H1 (cell line): ENCODE measurements around the gene LCNL1. TPM values are rescaled to one million over a fixed set of nuclear protein-coding genes. Genes with fewer than 3 reads are reported as not detected.

Source experiments
- CTCF ChIA-PET: fragments of 300-600 bp; sonication (Branson Sonifier 250); formaldehyde crosslinking; loops from one replicate; lab custom pipeline; 2021; ENCODE audit not compliant: partially characterized antibody; lab: Charles Lee
- POLR2A ChIA-PET: fragments of 300-600 bp; sonication (Branson Sonifier 250); formaldehyde crosslinking; loops from one replicate; lab custom pipeline; 2021; ENCODE audit warnings: inconsistent platforms; ENCODE audit not compliant: partially characterized antibody; lab: Charles Lee
- DNase-seq, 2 experiments: peaks; one replicate each; pipeline versions ENCODE4 v3.0.0 to v3.0.0-alpha.2; 2010 to 2022; ENCODE audit warnings: low spot score in 2 of 2, low read depth in 1 of 2, mixed read lengths in 1 of 2
- FAIRE-seq: peaks from 2 replicates; lab custom pipeline; 2011; peaks lifted over from hg19 to GRCh38; lab: Jason Lieb, UNC
- H2AFZ ChIP-seq: 2 replicates; pipeline ENCODE4 v1.8.1; 2012; ENCODE audit warnings: low read length, inconsistent platforms
- H2AK5ac ChIP-seq: 2 replicates; pipeline ENCODE4 v1.6.1; 2013; ENCODE audit warnings: low read depth, low read length
- H2BK120ac ChIP-seq: replicated peaks from 2 replicates; pipeline ENCODE3; 2013; ENCODE audit warnings: low read depth, low read length, inconsistent platforms
- H2BK12ac ChIP-seq: 2 replicates; pipeline ENCODE4 v1.6.1; 2013; ENCODE audit warnings: low read depth, low read length
- H2BK15ac ChIP-seq: 2 replicates; pipeline ENCODE4 v1.6.1; 2013; ENCODE audit warnings: low read length
- H2BK20ac ChIP-seq: 2 replicates; pipeline ENCODE4 v1.6.1; 2013; ENCODE audit warnings: low read length
- H2BK5ac ChIP-seq: 2 replicates; pipeline ENCODE4 v1.6.1; 2013; ENCODE audit warnings: low read depth, low read length
- H3K14ac ChIP-seq: 2 replicates; pipeline ENCODE4 v1.6.1; 2013; ENCODE audit warnings: inconsistent platforms; ENCODE audit not compliant: insufficient read length
- H3K18ac ChIP-seq: 2 replicates; pipeline ENCODE4 v1.6.1; 2013; ENCODE audit warnings: low read length; ENCODE audit errors: extremely low read depth
- H3K23ac ChIP-seq: 2 replicates; pipeline ENCODE4 v1.6.1; 2013; ENCODE audit warnings: inconsistent platforms; ENCODE audit not compliant: insufficient read length
- H3K23me2 ChIP-seq: 2 replicates; pipeline ENCODE4 v1.6.1; 2013; ENCODE audit warnings: low read depth, low read length
- H3K27ac ChIP-seq: 2 replicates; pipeline ENCODE4 v1.6.1; 2011; ENCODE audit warnings: low read depth, low read length, inconsistent platforms
- H3K27me3 ChIP-seq, 4 experiments: replicated peaks in 1 of 4; 1 replicate in 1 of 4; 2 replicates in 3 of 4; pipeline versions ENCODE4 v1.6.1 to v1.8.1; 2011 to 2013; ENCODE audit warnings: low read length in 3 of 4, mild to moderate bottlenecking in 3 of 4, inconsistent platforms in 2 of 4, mixed read lengths in 2 of 4, moderate library complexity in 1 of 4; ENCODE audit not compliant: control insufficient read depth in 3 of 4, insufficient read depth in 3 of 4; ENCODE audit errors: extremely low read depth in 1 of 4
- H3K36me3 ChIP-seq, 4 experiments: 2 replicates each; pipeline versions ENCODE4 v1.6.1 to v1.8.1; 2011 to 2013; ENCODE audit warnings: mild to moderate bottlenecking in 4 of 4, low read length in 3 of 4, moderate library complexity in 2 of 4, control low read depth in 1 of 4, inconsistent platforms in 1 of 4; ENCODE audit not compliant: insufficient read depth in 4 of 4, control insufficient read depth in 2 of 4
- H3K4ac ChIP-seq: replicated peaks from 2 replicates; pipeline ENCODE3; 2013; ENCODE audit warnings: low read length, low read depth, mixed read lengths, inconsistent platforms; ENCODE audit not compliant: insufficient read length
- H3K4me1 ChIP-seq, 4 experiments: replicated peaks in 1 of 4; 1 replicate in 1 of 4; 2 replicates in 3 of 4; pipeline versions ENCODE4 v1.6.1 to v1.8.1; 2011 to 2013; ENCODE audit warnings: low read length in 3 of 4, inconsistent platforms in 2 of 4, mixed read lengths in 1 of 4; ENCODE audit not compliant: insufficient read depth in 4 of 4, control insufficient read depth in 3 of 4
- H3K4me2 ChIP-seq, 2 experiments: 2 replicates each; pipeline versions ENCODE4 v1.6.1 to v1.8.1; 2011 to 2013; ENCODE audit warnings: low read depth in 2 of 2, low read length in 2 of 2, control low read depth in 1 of 2, inconsistent platforms in 1 of 2, mild to moderate bottlenecking in 1 of 2; ENCODE audit not compliant: insufficient read depth in 1 of 2
- H3K4me3 ChIP-seq, 4 experiments: fragments of 200-600, 300-600 bp in 1 of 4; sonication (generic), shearing (Covaris generic), sonication (Bioruptor Twin) in 1 of 4; 2 replicates each; pipeline versions ENCODE4 v1.5.1 to v1.8.1; 2011 to 2016; ENCODE audit warnings: low read length in 4 of 4, low read depth in 3 of 4, control low read depth in 2 of 4, inconsistent platforms in 2 of 4, mild to moderate bottlenecking in 2 of 4, mixed read lengths in 1 of 4, moderate library complexity in 1 of 4; ENCODE audit not compliant: insufficient read depth in 2 of 4; ENCODE audit errors: extremely low read depth in 1 of 4
- H3K56ac ChIP-seq: replicated peaks from 2 replicates; pipeline ENCODE3; 2013; ENCODE audit warnings: low read depth, mild to moderate bottlenecking, mixed read lengths, low read length, inconsistent platforms; ENCODE audit not compliant: insufficient read length
- H3K79me1 ChIP-seq: 2 replicates; pipeline ENCODE4 v1.6.1; 2013; ENCODE audit warnings: low read depth, low read length, control low read depth
- H3K79me2 ChIP-seq, 2 experiments: 2 replicates each; pipeline versions ENCODE4 v1.6.1 to v1.8.1; 2012 to 2013; ENCODE audit warnings: low read length in 2 of 2, mild to moderate bottlenecking in 2 of 2, inconsistent platforms in 1 of 2; ENCODE audit not compliant: insufficient read depth in 2 of 2, control insufficient read depth in 1 of 2
- H3K9ac ChIP-seq, 4 experiments: replicated peaks in 1 of 4; 1 replicate in 1 of 4; 2 replicates in 3 of 4; pipeline versions ENCODE4 v1.6.1 to v1.8.1; 2011 to 2013; ENCODE audit warnings: low read depth in 3 of 4, low read length in 3 of 4, control low read depth in 2 of 4, mild to moderate bottlenecking in 2 of 4, moderate library complexity in 2 of 4, inconsistent platforms in 1 of 4; ENCODE audit errors: extremely low read depth in 1 of 4
- H3K9me3 ChIP-seq, 2 experiments: 2 replicates each; pipeline versions ENCODE4 v1.6.1 to v1.8.1; 2012 to 2013; ENCODE audit warnings: mild to moderate bottlenecking in 2 of 2, moderate library complexity in 2 of 2, control low read depth in 1 of 2, inconsistent platforms in 1 of 2, low read depth in 1 of 2, low read length in 1 of 2, mixed read lengths in 1 of 2; ENCODE audit not compliant: insufficient read depth in 2 of 2
- H4K20me1 ChIP-seq, 2 experiments: replicated peaks in 1 of 2; 2 replicates each; pipeline versions ENCODE3 to v1.8.1; 2011 to 2013; ENCODE audit warnings: inconsistent platforms in 2 of 2, low read length in 2 of 2, mild to moderate bottlenecking in 1 of 2; ENCODE audit not compliant: insufficient read depth in 2 of 2, control insufficient read depth in 1 of 2
- H4K5ac ChIP-seq: 2 replicates; pipeline ENCODE4 v1.6.1; 2013; ENCODE audit warnings: low read length, low read depth, mixed read lengths, inconsistent platforms; ENCODE audit not compliant: insufficient read length
- H4K8ac ChIP-seq: 2 replicates; pipeline ENCODE4 v1.8.0; 2013; ENCODE audit warnings: mild to moderate bottlenecking, moderate library complexity, low read length, inconsistent platforms; ENCODE audit not compliant: insufficient read depth; ENCODE audit errors: extremely low read depth
- H4K91ac ChIP-seq: replicated peaks from 2 replicates; pipeline ENCODE3; 2013; ENCODE audit warnings: low read length, mixed read lengths, inconsistent platforms; ENCODE audit not compliant: insufficient read length
- EGR1 ChIP-seq: IDR thresholded peaks from 2 replicates; pipeline ENCODE4 v1.6.1; 2011; ENCODE audit warnings: low read depth, low read length, borderline replicate concordance
- FOSL1 ChIP-seq: IDR thresholded peaks from 2 replicates; pipeline ENCODE4 v1.6.1; 2011; ENCODE audit warnings: mild to moderate bottlenecking, low read depth, low read length, moderate library complexity; ENCODE audit not compliant: insufficient read depth
- TAF7 ChIP-seq: optimal IDR thresholded peaks from 2 replicates; pipeline ENCODE3; 2011; ENCODE audit warnings: low read depth, mild to moderate bottlenecking, inconsistent platforms, low read length, moderate library complexity, borderline replicate concordance
- WGBS, 2 experiments: shearing (Covaris generic) in 1 of 2; methylation state at CpG; one replicate each; pipeline versions ENCODE4 v1.1.6 to v1.1.7; 2013 to 2015; ENCODE audit warnings: low lambda C conversion rate in 2 of 2, mixed read lengths in 2 of 2, inconsistent platforms in 1 of 2, low coverage in 1 of 2, missing lambda C conversion rate in 1 of 2; ENCODE audit not compliant: insufficient replicate concordance in 2 of 2, insufficient coverage in 1 of 2, insufficient read length in 1 of 2; ENCODE audit errors: extremely low coverage in 1 of 2, missing lambda C conversion rate in 1 of 2; 5-methylcytosine and 5-hydroxymethylcytosine counted together
- polyA plus RNA-seq, 7 experiments: library from polyadenylated mRNA; depleted of rRNA in 3 of 7; stranded (reverse) in 5 of 7; unstranded in 2 of 7; fragments of >200 nt in 5 of 7; fragments of 200-250 nt in 2 of 7; gene quantifications; 1 replicate in 5 of 7; 2 replicates in 1 of 7; 4 replicates in 1 of 7; pipeline versions ENCODE4 v1.2.1 to v1.2.3, GENCODE V29; 2011 to 2013; ENCODE audit warnings: missing spikeins in 2 of 7, mixed read lengths in 2 of 7
- total RNA-seq: library from RNA; stranded (reverse); fragmentation: NEBNext Ultra II Directional; extraction: Animal tissue kit (Norgen Biotek cat#: 25700); gene quantifications from 2 replicates; pipeline ENCODE4 v1.2.1, GENCODE V29; 2021

The LCNL1 gene
- total and polyA plus RNA-seq, 2 of the 8 experiments (the other 6 are each of a cell fraction or from before 2014, with no cell fraction given): 0.11 TPM; not detected in 1

DNA sequence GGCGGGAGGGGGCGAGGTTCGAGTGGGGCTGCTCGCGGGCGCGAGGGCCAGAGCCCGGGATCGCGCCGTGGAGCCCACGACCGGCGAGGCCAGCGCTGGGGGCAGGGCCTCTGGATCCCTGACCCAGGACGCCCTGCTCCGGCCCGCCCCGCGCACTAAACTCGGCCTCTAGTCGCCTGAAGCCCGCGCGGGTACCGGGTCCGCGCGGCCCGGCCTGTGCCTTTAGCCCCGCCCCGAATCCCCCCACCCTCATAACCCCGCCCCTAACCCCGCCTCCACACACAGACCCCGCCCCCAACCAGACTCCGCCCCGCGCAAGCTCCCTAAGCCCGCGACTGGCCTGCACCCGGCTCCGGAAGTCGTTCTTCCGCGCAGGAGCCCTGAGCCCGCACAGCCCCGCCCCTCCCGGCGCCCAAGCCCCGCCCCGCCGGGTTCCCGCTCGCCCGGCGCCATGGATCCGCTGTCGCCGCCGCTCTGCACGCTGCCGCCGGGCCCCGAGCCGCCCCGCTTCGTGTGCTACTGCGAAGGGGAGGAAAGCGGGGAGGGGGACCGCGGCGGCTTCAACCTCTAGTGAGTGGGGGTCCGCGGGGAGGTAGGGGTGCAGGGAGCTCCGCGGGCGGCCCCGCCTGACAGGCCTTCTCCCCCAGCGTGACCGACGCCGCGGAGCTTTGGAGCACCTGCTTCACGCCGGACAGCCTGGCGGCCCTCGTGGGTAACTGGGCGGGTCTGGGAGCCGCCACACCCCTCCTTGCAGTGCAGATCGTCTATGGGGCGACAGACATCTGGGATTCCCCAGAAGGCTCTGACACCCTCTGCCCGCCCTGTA is 9.4 kb downstream of the LCNL1 start, which contains the start of gene PAXX:
Gene PAXX (plus strand): TSS at position 430 of the 826 bp plus-strand sequence. CDS start 22 bp downstream, at position 452.
- no peak within 1 kb of the TSS for H3K23ac ChIP-seq
- peaks cover 0 to 17% (median 12%) of the 10 kb centered on the region in 4 experiments; a peak in 3 of 7 replicates for H3K27me3 ChIP-seq
- WGBS, 2 experiments: 0% methylated on average over 3 of the region's 92 CpGs; no CpG with 5 or more reads in 1 of the 2 experiments
- peak within 1 kb of the TSS; percentile 75 to 82 for H3K4me2 ChIP-seq
- no peak within 1 kb of the TSS for H2BK20ac ChIP-seq
- peak within 1 kb of the TSS in 2 of 4 experiments; percentile 51 to 52; a peak in 5 of 7 replicates for H3K9ac ChIP-seq
- FAIRE-seq (no peak), DNase-seq (peak; percentile 65 to 96)
- no peaks in the 10 kb centered on the region for H3K79me2 ChIP-seq
- H3K36me3 ChIP-seq: peaks cover 0 to 2% (median 0%) of the 10 kb centered on the region in 4 experiments; a peak in 1 of 8 replicates
- H3K4ac ChIP-seq: no peak within 1 kb of the TSS
- no peak within 1 kb of the TSS for H4K5ac ChIP-seq
- no peak within 1 kb of the TSS for H3K18ac ChIP-seq
- H3K27ac ChIP-seq: peak within 1 kb of the TSS; percentile 3; the same call in 1 of the 2 replicates
- no peak within 1 kb of the TSS for H2AK5ac ChIP-seq
- H3K14ac ChIP-seq: no peak within 1 kb of the TSS
- no peaks in the 10 kb centered on the region for H3K79me1 ChIP-seq
- H3K23me2 ChIP-seq: peaks cover 17% of the 10 kb centered on the region
- no peak within 1 kb of the TSS for H2AFZ ChIP-seq
- H3K4me1 ChIP-seq: peaks cover 0 to 16% (median 7%) of the 10 kb centered on the region in 4 experiments; a peak in 6 of 7 replicates
- no peak within 1 kb of the TSS for H2BK120ac ChIP-seq
- peak within 1 kb of the TSS; percentile 65; the same call in 1 of the 2 replicates for H4K8ac ChIP-seq
- peak within 1 kb of the TSS; percentile 44; the same call in 1 of the 2 replicates for H2BK5ac ChIP-seq
- H3K56ac ChIP-seq: peak within 1 kb of the TSS; percentile 69
- peaks cover 6% of the 10 kb centered on the region in 2 experiments; a peak in 2 of 4 replicates for H3K9me3 ChIP-seq
- peak within 1 kb of the TSS; percentile 46 to 89 (median 74) for H3K4me3 ChIP-seq
- H2BK12ac ChIP-seq: peak within 1 kb of the TSS; percentile 50; the same call in 1 of the 2 replicates
- peak within 1 kb of the TSS; percentile 65 for H4K91ac ChIP-seq
- H2BK15ac ChIP-seq: no peak within 1 kb of the TSS
- CTCF ChIA-PET: interaction anchor here (0.8 to 6.3 kb wide), 15 partner anchors 10 to 223 kb away, joined by 3 to 31 read pairs (median 4); partner anchors contain the start of genes ABCA2, FUT7 and PTGDS
- peaks cover 0 to 2% of the 10 kb centered on the region in 2 experiments for H4K20me1 ChIP-seq
- POLR2A ChIA-PET: interaction anchor here (0.7 to 1.7 kb wide), 8 partner anchors 14 to 226 kb away, joined by 3 to 4 read pairs (median 3); no protein-coding TSS in a partner anchor
- TF ChIP-seq EGR1: no peak
- TF ChIP-seq FOSL1: no peak
- no peak for TF ChIP-seq TAF7
